ENCODE measurements around the gene PEX11A.
A peak's percentile ranks its signal among the peaks of the same experiment; 100 is the strongest.
"Not testable (repeated sequence)": the region's sequence is repeated elsewhere in the genome, so short reads cannot be mapped to it uniquely, and the experiment has no call there.

The PEX11A gene, protein sequence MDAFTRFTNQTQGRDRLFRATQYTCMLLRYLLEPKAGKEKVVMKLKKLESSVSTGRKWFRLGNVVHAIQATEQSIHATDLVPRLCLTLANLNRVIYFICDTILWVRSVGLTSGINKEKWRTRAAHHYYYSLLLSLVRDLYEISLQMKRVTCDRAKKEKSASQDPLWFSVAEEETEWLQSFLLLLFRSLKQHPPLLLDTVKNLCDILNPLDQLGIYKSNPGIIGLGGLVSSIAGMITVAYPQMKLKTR

DNA sequence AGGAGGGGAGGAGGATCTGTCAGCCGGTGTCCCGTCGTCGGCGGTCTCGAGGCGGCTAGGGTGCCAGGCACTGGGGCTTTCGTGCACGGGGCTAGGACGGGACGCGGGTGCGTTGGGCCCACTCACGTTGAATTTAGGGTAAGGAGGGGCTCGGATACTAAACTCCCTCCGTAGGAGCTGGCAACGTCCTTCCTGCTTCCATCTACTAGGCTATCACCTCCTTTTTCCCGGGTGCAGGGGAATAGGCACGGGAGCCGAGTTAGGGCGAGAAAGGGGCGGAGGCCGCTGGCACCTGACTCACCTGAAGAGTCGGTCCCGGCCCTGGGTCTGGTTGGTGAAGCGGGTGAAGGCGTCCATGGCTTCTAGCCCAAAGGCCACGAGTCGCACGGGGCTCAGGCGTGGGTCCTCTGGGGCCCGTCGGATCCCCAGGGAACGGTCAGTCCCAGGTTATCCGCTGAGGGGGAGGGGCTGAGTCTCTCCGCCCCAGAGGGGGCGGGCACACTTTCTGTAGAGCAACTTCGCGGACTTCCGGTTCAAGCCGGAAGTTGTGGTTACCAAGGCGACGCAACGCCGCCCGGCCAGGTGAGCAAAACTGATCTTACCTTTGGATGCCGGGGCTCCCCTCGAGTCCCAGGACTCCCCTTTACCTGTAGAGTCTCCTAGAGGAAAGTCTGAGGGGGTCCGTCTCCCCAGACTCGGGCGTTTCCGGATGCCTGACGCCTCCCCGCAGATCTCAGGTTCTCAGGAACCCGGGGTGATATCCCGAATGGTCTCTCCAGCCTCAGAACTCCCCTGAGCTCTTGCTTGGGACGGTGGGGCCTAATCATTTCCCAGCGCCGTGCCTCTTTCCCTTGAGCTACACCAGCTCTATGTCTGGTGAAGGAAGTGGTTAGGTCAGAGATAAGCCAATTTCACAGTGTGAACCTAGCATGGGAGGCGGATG lies at the start of gene PEX11A, which contains the start of gene WDR93:
PEX11A (minus strand) TSS at position 479 of the 943 bp plus-strand sequence; CDS start at position 357, 122 bp downstream.
WDR93 (plus strand) TSS at position 536 of the 943 bp plus-strand sequence. CDS start 10,936 bp downstream, outside the sequence.
- DNase-seq, result peak in 39 of 51 donors; percentile 19 to 69 (median 45)

DNA sequence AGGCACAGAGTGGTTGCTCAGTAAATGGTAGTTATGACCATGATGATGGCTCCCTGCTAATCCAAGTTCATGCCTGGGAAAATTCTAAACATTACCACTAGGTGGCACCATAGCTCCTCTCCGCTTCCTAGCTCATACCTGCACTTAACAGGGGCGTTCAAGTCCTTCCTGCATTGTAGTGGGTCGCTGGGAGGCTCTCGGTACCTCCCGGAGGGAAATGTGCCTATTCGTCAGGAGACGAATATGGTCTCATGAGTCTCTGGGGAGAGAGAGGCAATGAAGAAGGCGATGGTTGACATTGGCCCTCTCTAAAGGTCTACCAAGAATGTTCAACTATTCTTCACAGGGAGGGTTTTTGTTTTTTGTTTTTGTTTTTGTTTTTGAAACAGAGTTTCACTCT lies 49.6 kb upstream of the PEX11A start:
- DNase-seq, result peak in 24 of 51 donors; percentile 5 to 74 (median 22)

DNA sequence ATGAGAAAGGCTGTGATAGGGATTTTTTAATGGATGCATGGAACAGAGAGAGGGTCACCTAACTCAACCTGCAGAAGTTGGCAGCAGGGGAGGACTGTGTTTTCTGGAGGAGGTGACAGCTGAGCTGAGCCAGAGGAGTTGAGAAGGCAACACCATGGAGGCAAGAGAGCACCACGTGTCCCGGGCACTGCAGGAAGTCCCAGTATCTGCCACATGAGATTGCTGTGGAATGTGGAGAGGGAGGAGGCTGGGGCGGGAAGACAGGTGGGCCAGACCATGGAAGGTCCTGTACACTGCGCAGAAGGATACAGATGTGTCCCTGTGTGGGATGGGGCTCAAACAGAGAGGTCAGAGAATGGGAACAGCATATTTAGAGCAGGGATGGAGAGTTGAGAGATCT lies 45.2 kb upstream of the PEX11A start:
- no peak for DNase-seq

DNA sequence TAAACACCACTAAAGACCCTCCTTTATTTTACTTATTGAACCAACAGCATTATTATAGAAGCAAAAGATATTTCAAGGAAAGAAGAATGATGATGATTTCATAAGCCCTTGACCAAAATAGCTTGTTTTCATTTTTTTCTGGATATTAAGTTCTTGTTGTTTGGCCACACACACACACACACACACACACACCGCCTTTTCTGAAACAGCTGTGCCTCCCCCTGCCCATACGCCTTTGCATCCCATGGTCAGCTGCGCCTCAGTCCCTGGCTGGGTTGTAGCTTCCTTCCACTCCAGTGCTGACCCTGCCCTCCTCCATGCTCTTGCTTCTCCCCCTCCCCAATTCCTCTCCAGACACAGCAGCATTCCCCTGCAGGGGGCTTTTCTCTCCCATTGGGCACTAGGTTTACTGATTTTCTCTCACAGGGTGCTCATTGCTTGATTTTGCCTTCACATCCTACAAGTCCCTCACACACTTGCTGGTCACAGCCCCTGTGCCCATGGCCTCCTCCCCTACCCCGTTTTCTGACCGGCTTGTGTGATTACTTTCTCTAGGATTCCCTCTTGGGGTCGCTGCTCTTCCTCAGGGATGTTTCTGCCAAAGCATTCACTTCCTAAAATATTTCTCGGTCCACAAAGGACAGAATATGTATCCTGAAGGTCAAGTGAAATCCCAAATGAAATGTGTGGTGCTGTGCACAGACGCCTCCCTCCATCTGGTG lies 42.1 kb upstream of the PEX11A start:
- no peak for DNase-seq

DNA sequence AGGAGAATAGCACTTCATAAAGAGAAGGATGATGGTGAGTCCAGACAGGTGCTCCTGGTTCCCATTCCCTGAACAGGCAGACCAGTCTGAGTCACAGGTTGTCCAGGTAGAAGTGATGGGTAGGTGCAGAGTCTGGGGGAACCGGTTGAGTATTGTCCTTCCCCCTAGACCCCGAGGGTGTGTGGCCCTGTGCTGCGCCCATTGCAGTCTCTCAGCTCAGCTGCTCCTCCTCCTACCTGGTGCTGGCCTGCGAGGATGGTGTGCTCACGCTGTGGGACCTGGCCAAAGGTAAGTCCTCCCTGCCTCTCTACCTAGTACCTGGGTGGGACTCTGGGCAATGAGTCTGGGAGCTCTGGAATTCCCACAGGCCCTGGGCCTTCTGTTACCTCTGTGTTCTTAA lies 40.7 kb upstream of the PEX11A start:
- DNase-seq, result no peak

DNA sequence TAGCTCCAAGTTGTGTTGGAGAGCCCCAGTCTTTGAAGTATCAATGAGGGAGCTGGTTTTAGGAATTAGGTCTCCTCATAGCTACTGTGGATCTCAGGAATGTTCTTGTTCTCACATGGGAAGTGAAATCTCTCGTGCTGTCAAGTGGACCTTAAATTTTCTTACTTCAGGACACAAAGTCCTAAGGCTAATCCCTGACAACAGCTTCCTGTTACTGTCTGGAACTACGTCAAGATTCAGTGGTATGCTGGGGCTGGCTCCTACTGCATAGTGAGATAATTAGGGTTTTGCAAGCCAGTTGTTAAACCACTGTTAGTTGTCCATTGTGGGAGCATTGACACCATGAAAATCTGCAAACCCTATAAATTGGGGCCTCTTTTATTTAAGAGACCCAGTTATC lies 37.7 kb upstream of the PEX11A start:
- DNase-seq, result no peak

DNA sequence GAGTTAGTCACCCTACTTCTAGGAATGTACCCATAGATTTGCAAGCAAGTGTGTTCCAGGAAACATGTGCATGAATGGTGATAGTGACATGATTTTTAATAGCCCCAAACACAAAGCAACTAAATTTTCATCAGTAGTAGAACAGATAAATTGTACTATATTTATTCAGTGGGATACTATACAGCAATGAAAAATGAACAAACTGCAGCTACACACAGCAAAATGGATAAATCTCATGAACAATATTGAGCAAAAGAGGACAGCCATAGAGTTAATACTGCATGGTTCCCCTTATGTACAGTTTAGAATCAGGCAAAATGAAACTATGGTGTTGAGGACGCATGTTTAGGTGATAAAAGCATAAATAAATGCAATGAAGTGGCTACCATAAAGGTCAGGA lies 34.5 kb upstream of the PEX11A start:
- DNase-seq, result no peak

DNA sequence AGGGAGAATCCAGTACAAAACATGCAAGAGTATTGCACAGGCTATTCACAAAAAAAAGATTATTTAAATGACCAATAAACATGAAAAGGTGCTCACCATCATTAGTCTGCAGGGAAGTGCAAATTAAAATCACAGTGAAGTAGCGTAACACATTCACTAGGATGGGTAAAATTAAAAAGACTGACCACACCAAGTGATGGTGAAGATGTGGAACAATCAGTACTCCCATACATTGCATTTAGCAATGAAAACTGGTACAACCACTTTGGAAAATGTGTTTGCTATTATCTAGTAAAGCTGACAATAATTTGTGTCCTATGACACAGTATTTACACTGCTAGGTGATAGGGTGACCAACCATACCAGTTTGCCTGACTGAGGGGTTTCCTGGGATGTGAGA lies 34.1 kb upstream of the PEX11A start:
- DNase-seq, result no peak

DNA sequence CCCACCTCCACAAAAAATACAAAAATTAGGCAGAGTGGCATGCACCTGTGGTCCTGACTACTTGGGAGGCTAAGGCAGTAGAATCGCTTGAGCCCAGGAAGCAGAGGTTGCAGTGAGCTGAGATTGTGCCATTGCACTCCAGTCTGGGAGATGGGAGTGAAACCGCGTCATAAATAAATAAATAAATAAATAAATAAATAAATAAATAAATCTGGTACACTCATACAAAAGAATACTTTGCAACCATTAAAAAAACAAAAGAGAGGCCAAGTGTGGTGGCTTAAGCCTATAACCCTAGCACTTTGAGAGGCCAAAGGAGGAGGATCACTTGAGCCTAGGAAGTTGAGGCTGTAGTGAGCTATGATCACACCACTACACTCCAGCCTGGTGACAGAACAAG lies 32.5 kb upstream of the PEX11A start:
- DNase-seq, result no peak

DNA sequence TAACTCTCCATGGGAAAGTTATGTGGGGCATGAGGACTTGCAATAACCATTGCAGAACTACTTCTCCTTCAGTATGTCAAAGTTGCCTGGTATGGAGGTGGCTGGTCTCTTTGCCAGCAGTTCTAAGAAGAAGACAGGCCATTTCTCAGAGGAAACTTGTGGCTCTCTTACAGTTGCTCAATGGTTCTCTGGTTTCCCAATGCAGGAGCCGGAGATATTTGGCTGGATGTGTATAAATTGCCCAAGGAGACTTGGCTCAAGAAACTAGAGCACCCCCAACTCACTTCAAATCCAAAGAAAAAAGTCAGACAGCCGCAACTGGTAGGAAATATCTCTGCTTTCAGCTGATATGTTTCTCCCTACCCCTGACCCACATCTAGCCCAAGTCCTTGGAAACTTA lies 24.2 kb upstream of the PEX11A start:
- no peak for DNase-seq

DNA sequence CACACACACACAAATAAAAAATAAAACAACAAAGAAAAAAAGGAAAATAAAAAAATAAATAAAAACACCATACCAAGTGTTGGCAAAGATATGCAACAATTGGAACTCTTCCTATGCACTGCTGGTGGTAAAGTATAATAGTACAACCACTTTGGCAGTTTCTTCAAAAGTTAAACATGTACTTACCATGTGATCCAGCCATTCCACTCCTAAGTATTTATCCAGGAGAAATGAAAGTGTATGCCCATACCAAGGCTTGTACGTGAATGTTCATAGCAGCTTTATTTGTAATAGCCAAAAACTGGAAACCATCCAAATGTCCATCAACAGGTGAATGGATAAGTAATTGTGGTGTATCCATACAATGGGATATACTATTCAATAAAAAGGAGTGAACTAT lies 17.0 kb upstream of the PEX11A start:
- DNase-seq, result no peak

DNA sequence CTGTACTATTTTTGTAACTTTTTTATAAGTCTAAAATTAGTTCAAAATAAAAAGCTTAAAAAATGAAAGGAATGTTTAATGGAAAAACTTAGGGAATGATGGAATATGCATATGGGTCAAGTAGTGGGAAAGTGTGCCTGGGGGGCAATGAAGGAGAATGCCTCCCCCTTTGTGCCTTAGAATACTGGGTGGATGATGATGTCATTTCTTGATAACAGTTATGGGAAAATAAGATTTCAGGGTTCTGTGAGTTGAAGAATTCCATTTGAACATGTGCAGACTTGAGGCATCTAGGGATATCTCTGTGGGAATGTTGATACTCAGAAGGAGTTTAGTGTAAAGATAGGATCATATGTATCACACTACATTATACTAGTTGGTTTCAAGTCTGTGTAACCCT lies 13.9 kb upstream of the PEX11A start:
- DNase-seq, result no peak

DNA sequence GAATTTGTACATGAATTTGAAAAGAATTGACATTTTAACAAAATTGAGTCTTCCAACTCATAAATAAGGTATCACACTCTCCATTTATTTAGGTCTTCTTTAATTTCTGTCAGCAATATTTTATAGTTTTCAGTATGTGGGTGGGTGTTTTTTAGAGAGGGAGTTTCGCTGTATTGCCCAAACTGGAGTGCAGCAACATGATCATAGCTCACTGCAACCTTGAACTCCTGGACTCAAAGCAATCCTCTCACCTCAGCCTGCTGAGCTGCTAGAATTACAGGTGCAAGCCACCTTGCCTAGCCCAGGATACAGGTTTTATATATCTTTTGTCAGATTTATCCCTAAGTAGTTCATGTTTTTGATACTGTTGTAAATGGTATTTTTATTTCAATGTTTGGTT lies 4.6 kb upstream of the PEX11A start:
- DNase-seq, result no peak

DNA sequence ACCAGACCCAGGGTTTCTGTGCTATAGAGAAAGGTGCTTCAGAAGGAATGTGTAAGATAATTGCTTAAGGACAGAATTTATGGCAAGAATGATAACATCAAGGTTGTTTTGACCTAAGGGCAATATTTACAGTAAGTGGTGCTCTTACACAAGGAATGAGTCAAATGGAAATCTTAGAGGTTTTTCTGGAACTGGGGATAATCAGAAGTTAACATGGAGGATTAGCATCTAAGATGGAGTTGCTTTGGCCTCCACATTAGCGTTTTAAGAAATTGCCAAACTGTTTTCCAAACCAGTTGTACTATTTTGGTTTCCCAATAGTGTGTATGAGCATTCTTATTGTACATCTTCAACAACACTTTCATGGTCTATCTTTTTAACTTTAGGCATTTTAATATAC lies 3.1 kb upstream of the PEX11A start:
- DNase-seq, result no peak

DNA sequence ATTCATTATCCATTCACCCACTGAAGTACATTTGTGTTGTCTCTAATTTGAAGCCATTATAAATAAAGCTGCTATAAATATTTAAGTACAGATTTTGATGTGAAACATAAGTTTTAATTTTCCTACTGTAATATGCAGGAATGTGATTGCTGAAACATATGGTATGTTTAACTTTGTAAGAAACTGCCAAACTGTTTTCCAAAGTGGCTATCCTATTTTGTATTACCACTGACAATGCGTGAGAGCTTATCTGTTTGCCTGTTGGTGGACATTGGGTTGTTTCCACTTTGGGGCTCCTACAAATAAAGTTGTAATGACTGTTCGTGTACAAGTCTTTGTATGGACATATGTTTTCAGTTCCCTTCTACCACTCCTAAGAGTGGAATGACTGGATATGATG lies 2.5 kb upstream of the PEX11A start:
- DNase-seq, result no peak

DNA sequence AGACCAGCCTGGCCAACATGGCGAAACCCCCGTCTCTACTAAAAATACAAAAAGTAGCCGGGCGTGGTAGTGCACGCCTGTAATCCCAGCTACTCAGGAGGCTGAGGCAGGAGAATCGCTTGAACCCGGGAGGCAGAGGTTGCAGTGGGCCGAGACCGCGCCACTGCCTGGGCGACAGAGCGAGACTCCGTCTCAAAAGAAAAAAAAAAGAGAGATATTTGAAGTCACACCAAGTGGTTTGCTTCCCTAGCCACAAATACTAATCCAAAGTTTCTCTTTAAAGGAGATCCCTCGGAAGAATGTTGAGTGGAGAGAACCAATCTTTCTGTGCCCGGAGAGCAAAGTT lies 651 bp downstream of the PEX11A start:
- not testable (repeated sequence) for DNase-seq

DNA sequence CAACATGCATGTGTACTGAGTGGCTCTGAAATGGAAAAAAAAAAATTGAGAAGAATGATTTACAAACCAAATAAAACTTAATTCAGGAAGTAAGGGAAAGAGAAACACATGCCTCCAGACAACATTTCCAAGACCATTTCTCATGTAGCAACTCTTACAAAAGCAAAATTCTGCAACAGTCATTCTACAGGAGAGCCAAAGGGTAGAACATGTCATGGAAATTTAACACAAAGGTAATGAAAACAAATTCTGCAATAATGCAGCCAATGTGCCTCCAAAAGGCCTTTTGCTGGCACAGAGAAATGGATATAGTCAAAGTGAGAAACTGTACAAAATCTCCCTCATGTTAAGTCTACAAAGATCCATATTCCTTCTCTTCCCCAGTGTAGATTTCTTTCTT lies 4.0 kb downstream of the PEX11A start:
- no peak for DNase-seq

DNA sequence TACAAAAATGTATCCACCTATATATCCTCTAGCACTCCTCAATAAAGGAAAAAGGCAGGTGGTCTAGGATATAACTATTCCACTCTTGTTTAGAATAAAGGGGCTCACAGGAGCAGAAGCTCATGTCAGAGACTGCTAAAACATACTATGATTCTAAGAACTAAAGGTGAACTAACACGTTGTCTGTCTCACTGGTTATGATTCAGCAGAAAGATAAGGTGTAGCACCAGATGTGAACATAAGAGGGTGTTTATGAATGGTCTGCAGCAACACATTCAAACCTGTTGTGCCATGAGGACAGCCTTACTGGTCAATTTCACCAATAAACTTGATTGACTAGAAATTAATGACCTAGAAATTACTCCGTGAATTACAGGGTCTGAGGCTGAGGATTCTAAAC lies 4.6 kb downstream of the PEX11A start:
- DNase-seq, result no peak

DNA sequence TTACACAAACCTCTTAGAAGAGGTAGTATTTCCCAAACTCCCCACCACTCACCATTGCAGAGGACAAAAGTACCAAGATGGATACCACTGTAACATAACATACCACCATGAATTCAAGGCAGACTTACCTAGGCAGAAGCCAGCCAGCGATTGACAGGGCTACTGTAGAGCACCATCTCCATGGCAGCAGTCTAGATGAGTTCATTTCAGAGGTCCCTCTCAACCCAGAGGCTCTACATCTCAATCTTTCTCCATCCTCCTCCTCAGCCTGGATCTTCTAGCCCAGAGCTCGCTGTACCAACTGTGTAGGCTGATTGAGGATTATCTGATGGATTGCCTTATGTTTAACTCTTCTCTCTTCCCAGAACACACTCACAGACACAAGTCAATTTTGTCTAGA lies 9.4 kb downstream of the PEX11A start:
- DNase-seq, result no peak

DNA sequence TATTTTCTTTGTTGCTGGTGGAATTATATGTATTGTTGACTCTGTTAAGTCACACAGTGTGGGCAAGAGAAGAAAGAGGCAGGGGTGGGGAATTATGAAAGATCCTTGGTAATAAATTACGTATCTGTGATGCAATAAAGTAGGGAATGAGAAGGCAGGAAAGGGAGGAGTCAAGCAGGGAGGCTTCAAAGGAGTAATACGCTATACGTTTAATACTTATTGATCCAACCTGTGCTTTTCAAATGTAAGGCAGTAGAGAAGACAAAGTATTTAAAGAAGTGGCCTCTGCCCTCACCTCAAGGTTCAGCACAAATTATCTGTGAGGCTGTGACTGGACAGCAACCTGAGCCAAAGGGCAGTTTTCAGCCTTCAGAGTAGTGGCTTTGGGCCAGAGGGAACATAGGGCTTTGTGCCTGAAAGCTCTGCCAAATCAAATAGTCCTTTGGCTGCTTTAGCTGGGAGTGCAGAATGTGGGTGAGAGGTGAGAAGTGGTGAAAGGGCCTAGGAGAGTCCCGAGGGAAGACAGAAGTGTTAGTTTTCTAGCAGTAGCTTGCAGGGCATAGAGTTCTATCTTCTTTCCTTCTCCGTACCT lies 10.2 kb downstream of the PEX11A start:
- peak in 22 of 51 donors; percentile 6 to 69 (median 45) for DNase-seq

DNA sequence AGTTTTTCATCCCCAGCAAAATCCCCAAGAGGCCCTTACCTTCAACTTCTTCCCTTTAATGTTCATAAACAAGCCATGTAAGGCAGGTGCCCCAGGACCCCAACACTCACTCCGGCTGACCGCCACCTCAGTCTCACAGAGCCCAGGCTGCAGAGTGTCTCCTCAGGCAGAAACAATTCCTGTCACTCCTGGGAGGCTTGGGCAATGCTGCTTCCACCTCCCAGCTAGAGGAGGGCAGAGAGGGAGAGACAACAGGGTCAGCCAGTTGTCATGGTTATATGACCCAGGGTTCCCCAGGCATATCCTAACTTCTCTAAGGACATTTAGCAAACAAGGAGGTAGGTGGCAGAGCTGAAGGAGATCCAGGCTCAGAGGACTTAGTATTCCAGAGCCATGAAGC lies 11.3 kb downstream of the PEX11A start, which contains the start of gene PLIN1:
PLIN1 (minus strand) TSS at position 156 of the 400 bp plus-strand sequence. CDS start 1,878 bp downstream, outside the sequence.
- peak in 8 of 51 donors; percentile 9 to 52 (median 21) for DNase-seq

DNA sequence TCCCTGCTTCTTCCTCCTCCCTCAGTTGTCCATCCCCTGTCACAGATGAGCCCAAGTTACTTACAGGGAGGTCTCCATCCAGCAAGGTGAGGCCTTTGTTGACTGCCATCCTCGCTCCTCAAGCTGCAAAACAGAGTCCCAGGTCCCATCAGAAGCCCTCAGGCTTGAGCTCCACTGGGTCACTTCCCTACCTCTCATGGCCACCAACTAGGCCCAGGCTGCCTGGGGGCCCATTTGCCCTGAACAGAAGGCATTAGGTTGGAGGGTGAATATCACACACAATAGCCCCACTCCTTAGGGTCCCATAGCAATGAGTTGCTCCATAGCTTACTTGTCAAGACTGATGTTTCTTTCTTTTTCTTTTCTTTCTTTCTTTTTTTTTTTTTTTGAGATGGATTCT lies 13.2 kb downstream of the PEX11A start:
- DNase-seq, result no peak
